Mesendoderm (in vitro differentiated cells): ENCODE data around the gene MYOF.
"Not testable (repeated sequence)": the region's sequence is repeated elsewhere in the genome, so short reads cannot be mapped to it uniquely, and the experiment has no call there.

Experiments used
- DNase-seq: peaks from one replicate; pipeline ENCODE4 v3.0.0; 2013
- H2AK5ac ChIP-seq: 2 replicates; pipeline ENCODE4 v1.6.1; 2013; ENCODE audit warnings: low read length, inconsistent platforms
- H2BK120ac ChIP-seq: 2 replicates; pipeline ENCODE4 v1.6.1; 2013; ENCODE audit warnings: low read depth, mild to moderate bottlenecking, low read length, moderate library complexity, mixed read lengths
- H2BK15ac ChIP-seq: replicated peaks from 2 replicates; pipeline ENCODE4 v1.6.1; 2013; ENCODE audit warnings: low read depth, mild to moderate bottlenecking, moderate library complexity
- H2BK5ac ChIP-seq: 2 replicates; pipeline ENCODE4 v1.6.1; 2013; ENCODE audit warnings: low read length, inconsistent platforms
- H3K18ac ChIP-seq: 2 replicates; pipeline ENCODE4 v1.6.1; 2013; ENCODE audit warnings: mild to moderate bottlenecking, low read length, mixed read lengths
- H3K23ac ChIP-seq: one replicate; pipeline ENCODE4 v1.6.1; 2013; ENCODE audit warnings: low read length
- H3K27ac ChIP-seq: 2 replicates; pipeline ENCODE4 v1.5.1; 2013; ENCODE audit warnings: low read depth, mild to moderate bottlenecking, inconsistent platforms, low read length, moderate library complexity
- H3K27me3 ChIP-seq: 2 replicates; pipeline ENCODE4 v1.6.1; 2013; ENCODE audit warnings: low read length, control low read depth, mild to moderate bottlenecking, inconsistent platforms; ENCODE audit not compliant: insufficient read depth, poor library complexity
- H3K36me3 ChIP-seq: 2 replicates; pipeline ENCODE4 v1.6.1; 2013; ENCODE audit warnings: low read length, inconsistent platforms; ENCODE audit not compliant: control insufficient read depth, insufficient read depth
- H3K4ac ChIP-seq: one replicate; pipeline ENCODE4 v1.6.1; 2013; ENCODE audit warnings: low read depth, mild to moderate bottlenecking, low read length, moderate library complexity
- H3K4me1 ChIP-seq: 2 replicates; pipeline ENCODE4 v1.6.1; 2013; ENCODE audit warnings: low read depth, low read length, inconsistent platforms; ENCODE audit not compliant: control insufficient read depth
- H3K4me2 ChIP-seq: 2 replicates; pipeline ENCODE4 v1.6.1; 2013; ENCODE audit warnings: low read length
- H3K4me3 ChIP-seq: 2 replicates; pipeline ENCODE4 v1.5.1; 2013; ENCODE audit warnings: mild to moderate bottlenecking, low read length
- H3K56ac ChIP-seq: one replicate; pipeline ENCODE4 v1.6.1; 2013; ENCODE audit warnings: low read length
- H3K79me1 ChIP-seq: 2 replicates; pipeline ENCODE4 v1.6.1; 2013; ENCODE audit warnings: low read length, inconsistent platforms
- H3K79me2 ChIP-seq: 2 replicates; pipeline ENCODE4 v1.6.1; 2013; ENCODE audit warnings: mild to moderate bottlenecking, low read length; ENCODE audit not compliant: control insufficient read depth, insufficient read depth
- H3K9ac ChIP-seq: 2 replicates; pipeline ENCODE4 v1.6.1; 2013; ENCODE audit warnings: low read length, inconsistent platforms
- H4K5ac ChIP-seq: one replicate; pipeline ENCODE4 v1.6.1; 2013; ENCODE audit warnings: low read length
- H4K8ac ChIP-seq: one replicate; pipeline ENCODE4 v1.6.1; 2013; ENCODE audit warnings: low read depth, mild to moderate bottlenecking, control low read depth, low read length, moderate library complexity
- WGBS: extraction: QIAGEN DNeasy Blood & Tissue Kit; methylation state at CpG from one replicate; pipeline ENCODE4 v1.1.7; 2013; ENCODE audit warnings: low lambda C conversion rate, missing lambda C conversion rate; ENCODE audit not compliant: insufficient coverage; ENCODE audit errors: extremely low coverage; 5-methylcytosine and 5-hydroxymethylcytosine counted together

Gene MYOF

GRCh38 chr10:93314656-93315055 is 167.5 kb downstream of the MYOF start:
- not testable (repeated sequence) for H2BK15ac ChIP-seq, H4K5ac ChIP-seq, H3K23ac ChIP-seq, H3K9ac ChIP-seq, H3K36me3 ChIP-seq, H3K4me3 ChIP-seq, H3K79me1 ChIP-seq, H4K8ac ChIP-seq, DNase-seq, H3K27ac ChIP-seq, H3K4me2 ChIP-seq, H3K79me2 ChIP-seq, H3K27me3 ChIP-seq
- no CpG with 5 or more reads among the region's 3 CpGs for WGBS
- H3K18ac ChIP-seq = peak overlapping the region; percentile 100
- peak overlapping the region; percentile 81 for H2BK5ac ChIP-seq
- peak overlapping the region; percentile 99 for H2BK120ac ChIP-seq
- peak overlapping the region; percentile 90 for H3K4ac ChIP-seq
- peak overlapping the region; percentile 96 for H2AK5ac ChIP-seq
- H3K4me1 ChIP-seq = peaks cover 12% of the 10 kb centered on the region
- H3K56ac ChIP-seq = peak overlapping the region; percentile 71

DNA sequence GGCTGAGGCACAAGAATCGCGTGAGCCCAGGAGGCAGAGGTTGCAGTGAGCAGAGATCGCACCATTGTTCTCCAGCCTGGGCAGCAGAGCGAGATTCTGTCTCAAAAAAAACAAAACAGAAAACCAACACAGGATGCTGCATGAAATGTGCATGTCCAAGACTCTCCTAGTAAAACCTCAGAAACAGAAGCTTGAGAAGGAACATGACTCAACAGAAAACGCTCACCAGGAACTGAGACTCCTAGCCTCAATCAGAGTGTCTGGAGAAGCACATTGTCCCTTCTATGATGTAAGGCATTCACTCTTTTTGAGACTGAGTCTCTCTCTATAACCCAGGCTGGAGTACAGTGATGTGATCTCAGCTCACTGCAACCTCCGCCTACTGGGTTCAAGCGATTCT is 168.3 kb downstream of the MYOF start:
- Histone ChIP-seq H2BK15ac (no peak overlapping the region), H3K4me1 (peaks cover 12% of the 10 kb centered on the region), H3K27ac (no peak overlapping the region), H3K27me3 (no peaks in the 10 kb centered on the region), H2AK5ac (peak overlapping the region; percentile 52), H4K5ac (no peak overlapping the region), H3K9ac (no peak overlapping the region), H3K23ac (no peak overlapping the region), H3K4me2 (no peak overlapping the region), H3K4me3 (no peak overlapping the region), H3K4ac (no peak overlapping the region), H3K18ac (no peak overlapping the region), H3K79me2 (no peaks in the 10 kb centered on the region), H3K36me3 (no peaks in the 10 kb centered on the region), H3K79me1 (no peaks in the 10 kb centered on the region), H2BK5ac (peak overlapping the region; percentile 29), H2BK120ac (no peak overlapping the region), H4K8ac (no peak overlapping the region), H3K56ac (peak overlapping the region; percentile 19)
- DNase-seq = no peak
- no CpG with 5 or more reads among the region's 7 CpGs for whole genome bisulfite sequencing

DNA sequence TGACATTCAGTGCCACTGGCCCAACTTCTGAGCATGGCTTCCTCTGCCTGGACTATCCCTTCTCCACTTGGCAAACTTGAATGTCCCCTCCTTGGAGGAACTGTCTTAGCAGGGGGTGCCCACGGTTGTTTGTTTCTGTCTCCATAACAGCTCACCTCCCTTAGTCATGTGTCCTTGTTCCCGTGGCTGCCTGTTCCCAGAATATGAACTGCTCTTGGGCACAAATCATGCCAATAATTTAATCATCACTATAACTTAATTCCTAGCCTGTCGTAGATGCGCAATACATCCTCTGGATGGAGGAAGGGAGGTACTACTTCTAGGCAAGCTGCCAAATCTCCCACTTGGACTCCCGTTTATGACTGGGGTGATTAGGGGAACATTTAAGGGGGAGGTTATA is 173.1 kb downstream of the MYOF start:
- WGBS = no CpG with 5 or more reads among the region's 5 CpGs
- no peak overlapping the region for H3K27ac ChIP-seq

DNA sequence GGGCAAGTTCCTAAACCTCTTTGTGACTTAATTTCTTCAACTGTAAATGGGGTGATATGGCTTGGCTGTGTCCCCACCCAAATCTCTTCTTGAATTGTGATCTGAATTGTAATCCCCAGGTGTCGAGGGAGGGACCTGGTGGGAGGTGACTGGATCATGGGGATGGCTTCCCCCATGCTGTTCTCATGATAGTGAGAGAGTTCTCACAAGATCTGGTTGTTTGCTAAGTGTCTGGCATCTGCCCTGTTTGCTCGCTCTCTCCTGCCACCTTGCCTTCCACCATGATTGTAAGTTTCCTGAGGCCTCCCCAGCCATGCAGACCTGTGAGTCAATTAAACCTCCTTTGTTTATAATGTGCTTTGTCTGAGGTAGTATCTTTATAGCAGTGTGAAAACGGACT is 177.0 kb downstream of the MYOF start:
- Histone ChIP-seq H2AK5ac (no peak overlapping the region), H3K23ac (no peak overlapping the region), H3K27me3 (no peaks in the 10 kb centered on the region), H3K4me2 (no peak overlapping the region), H2BK120ac (no peak overlapping the region), H3K36me3 (no peaks in the 10 kb centered on the region), H3K9ac (no peak overlapping the region), H3K79me2 (no peaks in the 10 kb centered on the region), H3K4me1 (no peaks in the 10 kb centered on the region), H3K27ac (no peak overlapping the region), H4K5ac (no peak overlapping the region), H3K79me1 (no peaks in the 10 kb centered on the region), H3K4me3 (no peak overlapping the region), H3K4ac (no peak overlapping the region), H3K18ac (no peak overlapping the region), H3K56ac (no peak overlapping the region), H4K8ac (no peak overlapping the region), H2BK15ac (no peak overlapping the region), H2BK5ac (no peak overlapping the region)
- DNase-seq = peak; percentile 80
- no CpG with 5 or more reads among the region's 3 CpGs for WGBS

More for the DNA sequence above, 173.1 kb downstream of the MYOF start:
- DNase-seq = no peak
- H3K4me3 ChIP-seq = no peak overlapping the region
- no peak overlapping the region for H2BK5ac ChIP-seq
- no peak overlapping the region for H3K56ac ChIP-seq
- no peaks in the 10 kb centered on the region for H3K27me3 ChIP-seq
- H2BK120ac ChIP-seq = no peak overlapping the region
- H3K4ac ChIP-seq = no peak overlapping the region
- H3K4me1 ChIP-seq = no peaks in the 10 kb centered on the region
- H4K5ac ChIP-seq = no peak overlapping the region
- no peak overlapping the region for H3K18ac ChIP-seq
- H4K8ac ChIP-seq = no peak overlapping the region
- no peak overlapping the region for H3K9ac ChIP-seq
- H2AK5ac ChIP-seq = peak overlapping the region; percentile 80
- H3K4me2 ChIP-seq = no peak overlapping the region
- H3K79me1 ChIP-seq = no peaks in the 10 kb centered on the region
- H3K79me2 ChIP-seq = no peaks in the 10 kb centered on the region
- H2BK15ac ChIP-seq = no peak overlapping the region
- no peaks in the 10 kb centered on the region for H3K36me3 ChIP-seq
- H3K23ac ChIP-seq = no peak overlapping the region

- no peaks in the 10 kb centered on the region for H3K4me1 ChIP-seq
- H4K5ac ChIP-seq = no peak overlapping the region
- no peak overlapping the region for H3K4me3 ChIP-seq
- no peak overlapping the region for H2BK5ac ChIP-seq
- no peak overlapping the region for H2AK5ac ChIP-seq
- no peaks in the 10 kb centered on the region for H3K36me3 ChIP-seq
- H3K27ac ChIP-seq = no peak overlapping the region
- H3K27me3 ChIP-seq = no peaks in the 10 kb centered on the region
- no peak overlapping the region for H3K56ac ChIP-seq
- no peak overlapping the region for H3K18ac ChIP-seq
- H3K79me1 ChIP-seq = no peaks in the 10 kb centered on the region
- no peak overlapping the region for H3K4me2 ChIP-seq
- H2BK15ac ChIP-seq = no peak overlapping the region
- H3K9ac ChIP-seq = no peak overlapping the region
- no peaks in the 10 kb centered on the region for H3K79me2 ChIP-seq
- no peak overlapping the region for H3K23ac ChIP-seq
- H4K8ac ChIP-seq = no peak overlapping the region
- WGBS = no CpG with 5 or more reads among the region's 5 CpGs
- no peak overlapping the region for H3K4ac ChIP-seq
- no peak overlapping the region for H2BK120ac ChIP-seq
- DNase-seq = no peak
These were observed 181.2 kb downstream of the MYOF start for GRCh38 chr10:93300981-93301380.

DNA sequence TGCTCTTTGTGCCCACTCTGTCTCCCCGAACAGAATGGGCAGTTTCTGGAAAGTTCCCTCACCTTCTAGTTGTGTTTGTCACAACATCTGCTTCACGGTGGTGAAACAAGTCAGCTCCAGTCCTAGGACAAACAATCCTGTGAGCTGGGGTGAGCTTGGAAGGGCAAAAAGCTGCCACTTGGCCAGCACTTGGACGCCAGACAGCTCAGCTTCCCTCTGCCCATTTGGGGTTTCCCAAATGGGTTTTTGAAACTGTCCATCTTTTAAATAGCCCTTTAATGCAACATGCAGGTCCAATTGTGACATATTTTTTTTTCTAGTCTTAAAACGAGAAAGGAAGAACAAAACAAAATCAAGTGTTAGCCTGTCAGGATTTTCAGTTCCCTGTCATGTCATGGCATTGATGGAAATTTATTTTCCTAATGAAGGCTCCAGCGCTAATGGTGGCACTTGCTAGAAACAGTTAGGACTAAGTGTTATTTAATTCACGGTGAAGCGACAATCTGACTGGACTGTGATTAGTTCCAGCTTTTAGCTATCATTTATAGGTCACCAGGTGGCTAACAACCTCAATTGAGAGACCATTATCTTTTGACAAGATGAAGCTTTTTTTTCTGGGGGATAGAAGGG is 181.7 kb downstream of the MYOF start:
- Histone ChIP-seq H3K23ac (no peak overlapping the region), H3K4me2 (no peak overlapping the region), H3K56ac (peak overlapping the region; percentile 63), H3K9ac (no peak overlapping the region), H3K4me3 (no peak overlapping the region), H3K36me3 (no peaks in the 10 kb centered on the region), H4K5ac (peak overlapping the region; percentile 77), H3K4ac (peak overlapping the region; percentile 37), H3K27ac (peak overlapping the region; percentile 22), H4K8ac (no peak overlapping the region), H3K27me3 (no peaks in the 10 kb centered on the region), H3K18ac (peak overlapping the region; percentile 94), H2BK5ac (peak overlapping the region; percentile 54), H2AK5ac (no peak overlapping the region), H2BK120ac (peak overlapping the region; percentile 61), H3K79me2 (no peaks in the 10 kb centered on the region), H2BK15ac (no peak overlapping the region), H3K4me1 (no peaks in the 10 kb centered on the region), H3K79me1 (no peaks in the 10 kb centered on the region)
- DNase-seq = no peak
- no CpG with 5 or more reads among the region's 7 CpGs for WGBS
